22Rv1 (cell line): ENCODE measurements around the gene AXIN1.

ENCODE experiments used
- ZFX ChIP-seq: fragments of 450-650 bp; IDR thresholded peaks from 2 replicates; pipeline ENCODE4 v1.6.1; 2017; ENCODE audit warnings: antibody characterized with exemption, borderline replicate concordance
- TF ChIP-seq, protein P1 (sequence below): fragments of 450-650 bp; IDR thresholded peaks from 2 replicates; pipeline ENCODE4 v1.5.1; 2017; ENCODE audit warnings: mild to moderate bottlenecking

DNA sequence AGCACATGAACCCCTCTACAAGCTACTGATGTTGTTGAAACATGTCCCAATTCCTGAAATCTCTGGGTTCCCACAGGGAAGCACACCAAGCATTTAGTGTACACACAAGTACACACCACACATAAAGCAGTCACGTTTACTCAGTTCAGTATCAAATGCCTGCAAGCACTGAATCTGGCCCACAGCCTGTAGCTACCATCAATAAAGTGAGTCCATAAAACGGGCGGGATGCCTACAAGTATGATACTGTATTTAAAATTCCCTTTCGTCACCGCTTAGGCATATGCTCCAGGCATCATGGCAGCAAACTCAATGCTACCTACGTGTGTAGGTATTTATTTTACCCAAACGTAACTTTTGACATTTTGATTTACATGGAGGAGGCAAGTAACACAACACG lies 2.3 kb downstream of the AXIN1 start:
- TF ChIP-seq, protein P1, sequence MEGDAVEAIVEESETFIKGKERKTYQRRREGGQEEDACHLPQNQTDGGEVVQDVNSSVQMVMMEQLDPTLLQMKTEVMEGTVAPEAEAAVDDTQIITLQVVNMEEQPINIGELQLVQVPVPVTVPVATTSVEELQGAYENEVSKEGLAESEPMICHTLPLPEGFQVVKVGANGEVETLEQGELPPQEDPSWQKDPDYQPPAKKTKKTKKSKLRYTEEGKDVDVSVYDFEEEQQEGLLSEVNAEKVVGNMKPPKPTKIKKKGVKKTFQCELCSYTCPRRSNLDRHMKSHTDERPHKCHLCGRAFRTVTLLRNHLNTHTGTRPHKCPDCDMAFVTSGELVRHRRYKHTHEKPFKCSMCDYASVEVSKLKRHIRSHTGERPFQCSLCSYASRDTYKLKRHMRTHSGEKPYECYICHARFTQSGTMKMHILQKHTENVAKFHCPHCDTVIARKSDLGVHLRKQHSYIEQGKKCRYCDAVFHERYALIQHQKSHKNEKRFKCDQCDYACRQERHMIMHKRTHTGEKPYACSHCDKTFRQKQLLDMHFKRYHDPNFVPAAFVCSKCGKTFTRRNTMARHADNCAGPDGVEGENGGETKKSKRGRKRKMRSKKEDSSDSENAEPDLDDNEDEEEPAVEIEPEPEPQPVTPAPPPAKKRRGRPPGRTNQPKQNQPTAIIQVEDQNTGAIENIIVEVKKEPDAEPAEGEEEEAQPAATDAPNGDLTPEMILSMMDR = no peak
- no peak for TF ChIP-seq ZFX
